K562 (cell line): ENCODE results near the gene SNX12. TPM values are rescaled to one million over a fixed set of nuclear protein-coding genes. Genes with fewer than 3 reads are reported as not detected.

Experiments
- ASH1L ChIP-seq: fragments of 450-650 bp; IDR thresholded peaks from 2 replicates; pipeline ENCODE4 v1.6.1; 2018; ENCODE audit warnings: borderline replicate concordance, mild to moderate bottlenecking, low read depth; ENCODE audit not compliant: partially characterized antibody
- FIP1L1 ChIP-seq: fragments of 200-400 bp; formaldehyde crosslinking; IDR thresholded peaks from 2 replicates; pipeline ENCODE4 v1.6.1; 2018; ENCODE audit warnings: mild to moderate bottlenecking, low read depth, low read length; ENCODE audit not compliant: poor library complexity, severe bottlenecking
- FOS ChIP-seq: IDR thresholded peaks from 3 replicates; pipeline ENCODE4 v1.6.1; 2011; ENCODE audit not compliant: insufficient read length; ENCODE audit errors: extremely low read depth
- PHF8 ChIP-seq: fragments of 200-600 bp; sonication (generic); IDR thresholded peaks from 2 replicates; pipeline ENCODE4 v1.6.1; 2012; ENCODE audit warnings: mixed run types, mild to moderate bottlenecking, inconsistent platforms, low read length, moderate library complexity, borderline replicate concordance
- POLR2B ChIP-seq: fragments of 450-650 bp; IDR thresholded peaks from 2 replicates; pipeline ENCODE4 v1.6.1; 2018; ENCODE audit warnings: low read depth; ENCODE audit not compliant: partially characterized antibody
- SAFB ChIP-seq: fragments of 200-400 bp; formaldehyde crosslinking; IDR thresholded peaks from 2 replicates; pipeline ENCODE4 v1.6.1; 2017; ENCODE audit warnings: low read depth, low read length, borderline replicate concordance
- TCFL5 ChIP-seq: fragments of 250-450 bp; sonication (Bioruptor Pico); conservative IDR thresholded peaks from 2 replicates; pipeline ENCODE4 v1.6.1; 2021; ENCODE audit warnings: mild to moderate bottlenecking, moderate library complexity, matching md5 sums
- USF1 ChIP-seq: sonication (generic); formaldehyde crosslinking; IDR thresholded peaks from 2 replicates; pipeline ENCODE4 v1.9.0; 2022; ENCODE audit warnings: mild to moderate bottlenecking, missing genetic modification reagents
- YY1 ChIP-seq, 3 experiments: IDR thresholded peaks; 2 replicates each; pipeline ENCODE4 v1.6.1; 2011; ENCODE audit warnings: low read length in 2 of 3, mild to moderate bottlenecking in 2 of 3, moderate library complexity in 2 of 3, borderline replicate concordance in 1 of 3, control low read depth in 1 of 3, low read depth in 1 of 3; ENCODE audit not compliant: insufficient read depth in 3 of 3, insufficient replicate concordance in 2 of 3, control insufficient read depth in 1 of 3, insufficient read length in 1 of 3; ENCODE audit errors: extremely low read depth in 1 of 3
- ZNF146 ChIP-seq: IDR thresholded peaks from one replicate; pipeline ENCODE4 v1.6.1; 2018; ENCODE audit warnings: missing compliant biosample characterization; ENCODE audit not compliant: unreplicated experiment
- ZNF212 ChIP-seq: fragments of 450-650 bp; formaldehyde crosslinking; IDR thresholded peaks from 2 replicates; pipeline ENCODE4 v1.4.0; 2020; ENCODE audit warnings: mild to moderate bottlenecking
- polyA plus RNA-seq, 8 experiments: library from polyadenylated mRNA; depleted of rRNA in 4 of 8; stranded (reverse) in 5 of 8; unstranded in 3 of 8; fragments of >200 nt; fragmentation: Nextera tagmentation in 2 of 8; fragmentation: Illumina TruSeq in 1 of 8; extraction: Ambion mirVana in 2 of 8; extraction: Trizol in 1 of 8; gene quantifications; 2 replicates each; pipeline versions ENCODE4 v1.2.1 to v1.2.3, GENCODE V29; 2011 to 2014; ENCODE audit warnings: inconsistent platforms in 1 of 8, missing spikeins in 1 of 8
- total RNA-seq, 7 experiments: library from RNA; depleted of rRNA in 6 of 7; stranded (reverse); fragments of >200 nt in 6 of 7; fragmentation: Illumina TruSeq in 2 of 7; extraction: Trizol in 2 of 7; gene quantifications; 2 replicates each; pipeline versions ENCODE4 v1.2.1 to v1.2.3, GENCODE V29; 2011 to 2021; ENCODE audit warnings: low replicate concordance in 1 of 7
- TF ChIP-seq, protein P1 (sequence below): fragments of 250-450 bp; sonication (Bioruptor Pico); IDR thresholded peaks from 2 replicates; pipeline ENCODE4 v1.5.0; 2021; ENCODE audit warnings: mild to moderate bottlenecking, moderate library complexity
- TF ChIP-seq, protein P2 (sequence below), 3 experiments: fragments of 200-800 bp in 1 of 3; fragments of 250-450 bp in 1 of 3; fragments of 450-650 bp in 1 of 3; sonication (Bioruptor Pico) in 1 of 3; sonication (Bioruptor generic) in 1 of 3; formaldehyde crosslinking in 1 of 3; IDR thresholded peaks; 2 replicates each; pipeline versions ENCODE4 v1.6.1 to v1.8.0; 2016 to 2022; ENCODE audit warnings: mild to moderate bottlenecking in 2 of 3, missing genetic modification characterization in 2 of 3, missing compliant biosample characterization in 1 of 3, moderate library complexity in 1 of 3
- TF ChIP-seq, protein P3 (sequence below), 2 experiments: fragments of 250-450 bp in 1 of 2; fragments of 450-650 bp in 1 of 2; sonication (Bioruptor Pico) in 1 of 2; IDR thresholded peaks; 2 replicates each; pipeline versions ENCODE4 v1.6.1 to v1.8.0; 2016 to 2021; ENCODE audit warnings: mild to moderate bottlenecking in 2 of 2, moderate library complexity in 2 of 2, missing compliant biosample characterization in 1 of 2, missing genetic modification characterization in 1 of 2

The SNX12 gene
- total and polyA plus RNA-seq, 9 of the 15 experiments (the other 6 are each of a cell fraction or from before 2014, with no cell fraction given), result 12.7 to 50.3 (median 37.1) TPM

DNA sequence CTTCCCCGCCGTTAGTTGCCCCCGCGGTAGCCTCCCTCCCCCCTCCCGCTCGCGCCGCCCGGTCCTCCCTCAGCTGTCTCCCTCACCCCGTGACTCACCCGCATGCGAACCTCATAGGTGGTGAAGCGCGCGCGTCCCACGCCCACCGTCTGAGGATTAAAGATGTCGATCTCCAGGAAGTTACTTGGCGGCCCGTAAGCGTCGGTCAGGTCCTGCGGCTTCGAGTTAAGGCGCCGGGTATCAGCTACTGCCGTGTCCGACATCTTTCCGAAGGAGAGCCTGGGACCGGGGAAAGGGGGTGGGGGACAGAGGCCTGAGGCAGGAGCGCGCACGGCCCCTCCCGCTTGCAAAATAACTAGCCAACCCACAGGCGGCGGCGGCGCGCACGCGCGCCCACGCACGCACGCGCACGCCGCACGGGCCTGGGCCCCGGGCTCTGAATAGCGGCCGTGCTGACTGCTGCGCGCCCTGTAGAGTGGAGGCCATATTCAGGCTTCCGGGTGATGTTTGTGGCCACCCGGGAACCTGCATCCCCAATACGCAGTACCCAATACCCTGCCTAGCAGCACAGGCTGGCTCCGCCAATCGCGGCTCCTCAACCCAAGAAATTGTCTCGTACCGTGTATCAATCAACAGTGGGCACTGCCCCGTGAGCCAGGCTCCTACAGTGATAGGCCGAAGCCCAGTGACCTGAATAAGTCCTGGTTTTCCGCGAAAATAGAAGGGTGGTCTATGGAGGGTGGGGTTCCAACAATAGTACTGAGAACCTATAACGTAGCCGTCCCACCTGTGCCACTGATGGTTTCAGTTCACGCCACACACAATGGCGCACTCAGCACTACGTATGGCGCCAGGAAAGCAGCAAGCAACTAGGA lies at the start of gene SNX12 (continued):
- TF ChIP-seq, protein P1, sequence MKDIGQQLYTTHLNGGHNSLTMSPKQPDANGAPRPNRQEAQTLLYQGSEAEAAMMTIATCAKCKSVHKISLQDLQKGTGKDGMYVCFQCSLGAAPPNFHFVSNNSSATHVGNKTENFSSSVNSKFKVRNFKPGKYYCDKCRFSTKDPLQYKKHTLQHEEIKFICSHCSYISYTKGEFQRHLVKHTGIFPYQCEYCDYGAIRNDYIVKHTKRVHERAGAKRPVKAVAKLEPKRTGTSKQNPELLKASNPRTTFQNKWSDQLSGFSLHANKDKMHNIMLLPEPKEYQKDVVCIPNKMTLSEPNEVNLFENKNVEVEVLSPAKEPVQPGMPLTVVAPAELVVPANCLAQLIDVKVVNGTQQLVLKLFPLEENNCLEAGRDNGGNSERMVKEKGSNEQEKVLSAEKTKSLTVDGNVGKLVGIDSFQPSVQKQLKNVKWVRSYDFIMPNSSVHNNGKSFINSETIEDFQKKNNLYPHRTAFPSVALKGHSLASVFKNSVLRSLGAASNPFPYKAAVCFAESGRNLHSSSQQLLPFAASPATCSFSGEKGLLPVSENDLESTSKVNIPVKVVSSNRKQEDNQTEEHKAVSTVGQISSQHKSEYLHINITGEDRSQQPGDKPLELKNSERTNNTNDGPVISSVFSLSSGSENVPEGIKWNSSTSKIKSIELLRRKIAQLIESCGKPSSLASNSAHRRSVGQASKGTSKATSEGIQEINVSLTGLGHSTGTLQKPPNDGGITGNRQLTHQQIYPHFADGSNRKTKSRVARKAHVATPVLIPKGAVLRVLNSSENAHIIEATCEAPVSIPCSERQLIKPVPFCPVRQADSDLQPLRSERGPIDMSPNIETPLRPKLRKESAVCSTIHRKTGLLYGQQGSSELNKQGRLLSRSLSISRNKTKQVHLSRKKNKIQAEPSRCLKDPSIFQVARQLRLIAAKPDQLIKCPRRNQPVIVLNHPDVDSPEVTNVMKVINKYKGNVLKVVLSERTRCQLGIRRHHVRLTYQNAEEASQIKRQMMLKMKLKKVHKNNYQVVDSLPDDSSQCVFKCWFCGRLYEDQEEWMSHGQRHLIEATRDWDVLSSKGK (CRISPR knock-in tag), result no peak
- TF ChIP-seq FIP1L1, result peak; percentile 95
- TF ChIP-seq POLR2B, result no peak
- TF ChIP-seq PHF8, result peak; percentile 59; the same call in 1 of the 2 replicates
- TF ChIP-seq USF1 (CRISPR knock-in tag), result peak; percentile 69
- no peak for TF ChIP-seq TCFL5 (CRISPR knock-in tag)
- TF ChIP-seq, protein P2, sequence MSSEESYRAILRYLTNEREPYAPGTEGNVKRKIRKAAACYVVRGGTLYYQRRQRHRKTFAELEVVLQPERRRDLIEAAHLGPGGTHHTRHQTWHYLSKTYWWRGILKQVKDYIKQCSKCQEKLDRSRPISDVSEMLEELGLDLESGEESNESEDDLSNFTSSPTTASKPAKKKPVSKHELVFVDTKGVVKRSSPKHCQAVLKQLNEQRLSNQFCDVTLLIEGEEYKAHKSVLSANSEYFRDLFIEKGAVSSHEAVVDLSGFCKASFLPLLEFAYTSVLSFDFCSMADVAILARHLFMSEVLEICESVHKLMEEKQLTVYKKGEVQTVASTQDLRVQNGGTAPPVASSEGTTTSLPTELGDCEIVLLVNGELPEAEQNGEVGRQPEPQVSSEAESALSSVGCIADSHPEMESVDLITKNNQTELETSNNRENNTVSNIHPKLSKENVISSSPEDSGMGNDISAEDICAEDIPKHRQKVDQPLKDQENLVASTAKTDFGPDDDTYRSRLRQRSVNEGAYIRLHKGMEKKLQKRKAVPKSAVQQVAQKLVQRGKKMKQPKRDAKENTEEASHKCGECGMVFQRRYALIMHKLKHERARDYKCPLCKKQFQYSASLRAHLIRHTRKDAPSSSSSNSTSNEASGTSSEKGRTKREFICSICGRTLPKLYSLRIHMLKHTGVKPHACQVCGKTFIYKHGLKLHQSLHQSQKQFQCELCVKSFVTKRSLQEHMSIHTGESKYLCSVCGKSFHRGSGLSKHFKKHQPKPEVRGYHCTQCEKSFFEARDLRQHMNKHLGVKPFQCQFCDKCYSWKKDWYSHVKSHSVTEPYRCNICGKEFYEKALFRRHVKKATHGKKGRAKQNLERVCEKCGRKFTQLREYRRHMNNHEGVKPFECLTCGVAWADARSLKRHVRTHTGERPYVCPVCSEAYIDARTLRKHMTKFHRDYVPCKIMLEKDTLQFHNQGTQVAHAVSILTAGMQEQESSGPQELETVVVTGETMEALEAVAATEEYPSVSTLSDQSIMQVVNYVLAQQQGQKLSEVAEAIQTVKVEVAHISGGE (CRISPR knock-in tag; IDR thresholded peaks at IDR 0.05), result peak in 1 of 3 experiments; percentile 78; a peak in 2 of 6 replicates
- peak; percentile 98 for TF ChIP-seq FOS
- TF ChIP-seq ZNF146 (CRISPR knock-in tag), result no peak
- peak; percentile 35; the same call in 1 of the 2 replicates for TF ChIP-seq SAFB
- TF ChIP-seq, protein P3, sequence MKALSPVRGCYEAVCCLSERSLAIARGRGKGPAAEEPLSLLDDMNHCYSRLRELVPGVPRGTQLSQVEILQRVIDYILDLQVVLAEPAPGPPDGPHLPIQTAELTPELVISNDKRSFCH (CRISPR knock-in tag; IDR thresholded peaks at IDR 0.05), result no peak
- TF ChIP-seq, protein P3 (tag; IDR thresholded peaks at IDR 0.05), result peak; percentile 73; the same call in 1 of the 2 replicates
- TF ChIP-seq ZNF212 (CRISPR knock-in tag), result no peak
- TF ChIP-seq ASH1L, result peak; percentile 53
- peak in 1 of 3 experiments; percentile 80 for TF ChIP-seq YY1 (IDR thresholded peaks at IDR 0.05; ENCODE audit: borderline replicate concordance in 1 of 3, control insufficient read depth in 1 of 3, extremely low read depth in 1 of 3, insufficient read depth in 3 of 3, insufficient read length in 1 of 3, insufficient replicate concordance in 2 of 3, low read depth in 1 of 3, low read length in 2 of 3)
